CD4-positive, alpha-beta T cell treated with Interleukin-12 subunit alpha and Interleukin-12 subunit beta, for 1 hour (primary cell): ENCODE measurements around the gene CDH23.

ENCODE experiments used
- DNase-seq: peaks from one replicate; pipeline ENCODE4 v3.0.0-alpha.2; 2020

Gene CDH23

DNA sequence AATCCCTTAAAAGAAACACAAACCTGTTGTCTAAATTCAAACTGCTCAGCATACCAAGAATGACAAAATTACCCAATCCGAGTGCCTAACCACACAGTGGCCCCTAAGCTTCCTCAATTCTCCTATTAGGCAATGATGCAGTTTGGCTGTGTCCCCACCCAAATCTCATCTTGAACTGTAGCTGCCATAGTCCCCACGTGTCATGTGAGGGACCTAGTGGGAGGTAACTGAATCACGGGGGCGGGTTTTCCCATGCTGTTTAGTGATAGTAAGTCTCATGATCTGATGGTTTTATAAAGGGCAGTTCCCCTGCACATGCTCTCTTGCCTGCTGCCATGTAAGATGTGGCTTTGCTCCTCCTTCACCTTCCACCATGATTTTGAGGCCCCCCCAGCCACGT lies 432.5 kb downstream of the CDH23 start:
- peak; percentile 19 for DNase-seq

DNA sequence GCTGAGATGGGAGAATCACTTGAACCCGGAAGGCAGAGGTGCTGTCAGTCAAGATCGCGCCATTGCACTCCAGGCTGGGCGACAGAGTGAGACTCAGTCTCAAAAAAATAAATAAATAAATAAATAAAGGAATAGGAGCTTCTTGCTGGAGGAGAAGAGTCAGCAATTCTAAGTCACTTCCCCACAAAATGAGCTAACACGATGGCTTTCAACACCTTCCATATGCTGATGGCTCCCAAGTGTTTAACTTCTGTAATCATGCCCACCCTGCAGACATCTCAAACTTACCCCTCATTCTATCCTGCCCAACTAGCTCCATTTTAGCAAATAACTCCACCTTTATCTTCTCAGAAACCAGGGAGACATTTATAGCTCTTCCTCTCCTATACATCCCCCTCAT lies 433.2 kb downstream of the CDH23 start:
- no peak for DNase-seq

GRCh38 chr10:71830726-71831125 lies 434.0 kb downstream of the CDH23 start:
- DNase-seq: no peak

DNA sequence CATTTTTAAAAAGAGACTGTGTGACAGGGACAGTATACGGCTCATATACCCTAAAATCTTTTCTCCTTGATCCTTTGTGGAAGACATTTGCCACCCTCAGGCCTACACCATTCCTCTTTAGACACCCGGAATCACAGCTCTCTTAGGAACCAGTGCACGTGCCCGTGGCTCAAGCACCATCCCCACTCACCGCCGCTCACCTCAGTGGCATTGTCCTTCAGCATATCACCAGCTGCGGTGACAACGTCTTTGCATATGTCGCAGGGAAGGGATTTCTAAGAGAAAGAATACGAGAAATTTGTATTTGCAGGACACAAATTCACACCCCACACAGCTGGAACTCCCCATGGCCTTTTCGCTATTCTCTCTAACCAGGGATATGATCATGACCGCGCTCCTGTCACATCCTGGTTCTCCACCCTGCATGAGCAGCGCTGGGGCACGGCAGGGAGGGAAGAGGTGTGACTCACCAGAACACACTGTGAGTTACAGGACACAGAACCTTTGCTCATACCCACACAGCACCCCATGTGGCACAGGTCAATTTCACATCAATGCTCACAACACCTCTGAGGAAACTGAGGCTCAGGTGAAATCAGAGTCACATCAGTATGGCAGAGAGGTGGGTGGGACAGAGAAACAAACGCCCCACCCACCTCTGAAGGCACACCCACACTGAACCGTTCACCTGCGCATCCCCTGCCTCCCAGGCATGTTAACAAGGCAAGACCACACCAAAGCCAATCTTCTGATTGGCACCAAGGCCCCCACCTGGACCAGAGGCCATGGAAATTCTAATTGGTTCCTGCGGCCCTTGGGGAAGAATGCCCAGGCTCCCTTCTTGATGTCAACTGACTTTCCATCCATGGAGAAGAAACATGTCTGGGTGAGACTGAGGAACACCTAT lies 435.2 kb downstream of the CDH23 start:
- DNase-seq: no peak

- DNase-seq: no peak
These were observed 436.2 kb downstream of the CDH23 start for GRCh38 chr10:71832967-71833366.

- no peak for DNase-seq
These were observed 437.0 kb downstream of the CDH23 start for GRCh38 chr10:71833451-71834342.

GRCh38 chr10:71834343-71834674 lies 437.6 kb downstream of the CDH23 start:
- no peak for DNase-seq

DNA sequence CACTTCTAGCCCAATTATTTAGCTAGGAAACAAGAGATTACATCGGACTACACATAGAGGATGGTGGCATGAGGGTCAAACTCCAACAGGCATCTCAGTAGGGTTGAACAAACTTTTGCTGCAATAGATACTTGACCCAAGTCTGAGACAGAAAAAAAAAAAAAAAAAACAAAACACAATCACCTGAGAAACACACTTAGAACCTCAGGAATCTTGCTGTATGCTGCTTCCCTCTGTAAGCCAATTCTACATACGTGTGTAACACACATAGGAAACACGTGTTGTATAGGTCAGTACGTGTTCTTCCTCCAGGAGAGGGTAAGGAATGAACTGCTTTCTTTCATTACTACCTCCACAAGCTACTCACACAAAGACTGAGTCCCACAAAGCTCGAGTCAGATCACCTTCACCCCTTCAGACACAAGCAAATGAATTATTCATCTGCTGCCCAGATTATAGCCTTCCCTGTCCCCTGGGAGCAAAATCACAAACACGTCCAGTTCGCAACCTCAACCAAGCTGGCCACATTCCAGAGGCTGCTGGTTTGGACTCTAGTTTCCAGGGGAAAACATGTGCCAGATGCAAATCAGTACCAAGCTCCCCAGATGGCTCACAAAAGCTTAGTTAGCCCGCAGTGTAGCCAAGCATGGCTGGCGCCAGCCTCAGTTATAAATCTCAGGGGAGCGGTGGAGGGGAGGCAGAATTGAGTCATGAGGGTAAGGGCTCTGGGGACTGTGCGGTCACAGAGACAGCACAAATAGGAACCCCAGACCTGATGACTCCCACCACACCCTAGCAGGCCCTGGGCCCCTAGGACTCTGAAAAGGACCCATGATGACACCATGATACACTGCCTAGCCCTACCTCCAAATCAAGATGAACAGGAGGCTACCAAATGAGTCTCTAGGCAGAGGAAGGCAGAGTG lies 439.2 kb downstream of the CDH23 start:
- no peak for DNase-seq

- no peak for DNase-seq
These were observed 439.9 kb downstream of the CDH23 start for GRCh38 chr10:71836596-71836974.

DNA sequence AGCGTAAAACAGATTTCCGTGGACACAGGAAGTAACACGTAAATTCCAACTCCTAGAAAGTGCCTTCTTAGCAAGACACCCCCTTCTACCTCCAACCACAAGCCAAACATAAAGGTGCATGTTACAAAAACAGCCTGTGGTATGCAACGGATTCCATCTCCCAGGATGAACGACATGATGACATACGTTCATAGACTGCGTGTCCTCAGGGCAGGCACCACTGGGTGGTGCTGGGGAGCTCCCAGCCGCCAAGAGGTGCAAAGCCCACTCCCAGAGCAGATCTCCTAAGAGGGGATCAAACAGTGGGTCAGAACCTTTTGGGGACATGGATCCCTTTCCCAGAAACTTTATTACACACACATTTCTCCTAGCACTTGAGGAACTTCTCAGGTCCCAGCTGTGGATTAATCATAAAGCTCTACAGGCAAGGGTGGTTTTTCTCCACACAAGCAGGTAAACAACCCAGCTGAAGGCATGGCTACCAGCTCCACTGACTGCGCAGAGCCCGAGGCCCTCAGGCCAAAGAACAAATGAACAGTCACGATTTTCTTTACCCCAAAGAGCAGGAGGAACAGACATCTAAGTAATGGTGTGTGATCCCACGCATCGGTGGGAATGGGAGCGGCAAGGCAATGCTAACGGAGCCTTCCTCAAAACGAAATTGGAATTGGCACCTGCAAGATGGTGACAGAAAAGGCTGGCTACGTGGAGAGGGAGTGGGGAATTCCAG lies 440.5 kb downstream of the CDH23 start:
- DNase-seq: no peak

- DNase-seq: no peak
These were observed 441.8 kb downstream of the CDH23 start for GRCh38 chr10:71838264-71839211.

DNA sequence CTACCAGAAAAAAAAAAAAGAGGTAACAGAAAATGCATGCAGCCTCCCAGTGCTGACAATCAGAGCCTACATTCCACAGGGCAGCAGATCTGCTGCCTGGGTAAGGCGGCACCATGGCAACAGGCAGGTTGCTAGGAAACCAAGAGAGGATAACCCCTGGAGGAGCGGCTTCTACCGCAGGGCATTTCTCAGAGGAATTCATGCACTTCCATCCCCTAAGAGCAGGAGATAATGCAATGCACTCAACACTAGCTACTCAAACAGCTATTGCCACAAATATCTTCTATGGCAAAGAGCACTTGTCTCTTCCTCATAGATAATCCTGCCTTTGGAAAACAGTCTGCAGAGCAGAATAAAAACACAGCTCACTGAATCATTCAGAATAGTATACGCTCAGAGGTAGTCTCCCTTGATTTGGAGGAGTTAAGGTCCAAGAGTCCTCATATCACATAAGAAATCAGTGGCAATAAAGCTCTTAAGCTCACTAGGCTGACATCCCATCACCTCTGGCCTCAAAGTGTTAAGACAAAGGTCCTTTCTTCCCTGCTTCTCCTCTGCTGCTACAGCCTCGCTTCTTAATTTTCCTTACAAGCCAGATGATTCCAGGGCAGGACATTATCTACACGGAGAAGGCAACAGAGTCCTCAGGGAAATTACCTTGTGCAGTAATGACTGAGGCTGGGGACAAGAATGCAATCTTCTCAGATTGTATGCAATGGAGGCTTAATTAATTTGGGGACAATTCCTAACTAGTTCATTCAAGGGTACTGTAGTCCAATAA lies 443.6 kb downstream of the CDH23 start:
- no peak for DNase-seq

- DNase-seq: no peak
These were observed 444.2 kb downstream of the CDH23 start for GRCh38 chr10:71840958-71841335.

- DNase-seq: no peak
These were observed 445.7 kb downstream of the CDH23 start for GRCh38 chr10:71842422-71842821.

DNA sequence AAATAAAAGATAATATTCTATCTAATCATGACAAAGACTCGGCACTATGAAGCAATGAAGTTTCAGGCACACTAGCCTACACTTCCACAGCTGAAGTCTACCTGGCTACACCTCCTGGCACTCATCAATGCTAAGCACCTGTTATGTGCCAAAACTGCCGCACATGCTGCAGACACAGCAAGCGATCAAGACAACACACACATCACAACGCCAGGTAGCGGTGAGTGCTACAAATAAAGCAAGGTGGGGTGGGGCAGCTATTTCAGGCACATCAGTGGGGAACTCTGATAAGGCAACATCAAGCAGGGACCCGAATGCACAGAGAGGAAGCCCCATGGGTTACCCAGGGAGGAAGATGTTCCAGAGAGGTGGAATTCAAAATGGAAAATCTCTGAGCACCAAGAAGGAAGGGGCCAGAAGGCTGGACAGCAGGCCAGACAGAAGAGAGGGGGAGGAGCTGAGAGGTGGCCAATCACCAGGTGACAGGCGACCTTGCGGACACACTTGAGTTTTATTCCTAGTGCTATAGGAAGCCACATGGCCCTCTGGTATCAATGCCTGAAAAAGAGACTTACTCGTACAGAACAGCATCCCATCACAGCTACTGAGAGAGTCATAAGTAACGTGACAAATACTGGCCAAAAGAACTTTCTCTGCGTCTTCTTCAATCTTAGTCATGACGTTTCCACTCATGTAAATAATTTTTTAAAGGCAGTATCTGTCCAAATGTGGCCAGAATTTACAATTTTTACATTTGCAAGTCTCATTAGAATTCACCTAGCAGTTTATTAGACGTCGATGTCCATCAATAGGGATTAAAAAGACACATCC lies 446.4 kb downstream of the CDH23 start:
- DNase-seq: no peak

- DNase-seq: no peak
These were observed 447.4 kb downstream of the CDH23 start for GRCh38 chr10:71844084-71844483.

DNA sequence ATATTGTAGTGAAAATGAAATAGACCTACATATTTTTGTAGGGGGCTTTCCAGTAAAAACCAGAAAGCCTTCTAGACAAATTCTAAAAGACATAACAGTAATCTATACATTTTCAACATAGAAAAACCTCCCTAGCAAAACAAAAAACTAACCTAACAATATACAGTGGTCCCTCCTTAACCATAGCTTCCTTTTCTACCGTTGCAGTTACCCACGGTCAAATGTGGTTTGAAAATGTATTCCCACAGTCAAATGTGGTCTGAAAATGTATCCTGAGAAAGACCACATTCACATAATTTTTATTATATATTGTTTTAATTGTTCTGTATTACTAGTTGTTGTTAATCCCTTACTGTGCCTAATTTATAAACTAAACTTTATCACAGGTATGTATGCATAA lies 448.0 kb downstream of the CDH23 start:
- no peak for DNase-seq

GRCh38 chr10:71845410-71846405 lies 449.0 kb downstream of the CDH23 start:
- no peak for DNase-seq
